Activated CD8-positive, alpha-beta T cell treated with anti-CD3 and anti-CD28 coated beads for 36 hours (primary cell): ENCODE measurements around the gene SRPK2. TPM values are rescaled to one million over a fixed set of nuclear protein-coding genes. Genes with fewer than 3 reads are reported as not detected.
"Not testable (repeated sequence)": the region's sequence is repeated elsewhere in the genome, so short reads cannot be mapped to it uniquely, and the experiment has no call there.

Experiments used
- ATAC-seq: fragments of 200-7000 bp; cut with Tn5 transposase; one replicate; pipeline ENCODE4 v1.10.0; 2021; ENCODE audit warnings: mild to moderate bottlenecking, moderate library complexity
- CTCF ChIA-PET: fragments of 350-600 bp; sonication (Branson Sonifier 250); formaldehyde crosslinking; loops from one replicate; lab custom pipeline; 2021; ENCODE audit warnings: antibody characterized with exemption; lab: Charles Lee
- POLR2A ChIA-PET: fragments of 350-600 bp; sonication (Branson Sonifier 250); formaldehyde crosslinking; loops from one replicate; lab custom pipeline; 2021; ENCODE audit warnings: antibody characterized with exemption; lab: Charles Lee
- DNase-seq: peaks from one replicate; pipeline ENCODE4 v3.0.0-alpha.2; 2020
- H3K27ac Mint-ChIP-seq: one replicate; pipeline ENCODE4 v1.8.0; 2021; ENCODE audit warnings: mild to moderate bottlenecking, mixed read lengths
- H3K27me3 Mint-ChIP-seq: one replicate; pipeline ENCODE4 v1.8.0; 2021; ENCODE audit warnings: mixed read lengths
- H3K36me3 Mint-ChIP-seq: one replicate; pipeline ENCODE4 v1.8.0; 2021; ENCODE audit warnings: low read depth, mixed read lengths
- H3K4me1 Mint-ChIP-seq: one replicate; pipeline ENCODE4 v1.8.0; 2021; ENCODE audit warnings: low read depth, mixed read lengths
- H3K4me3 Mint-ChIP-seq: one replicate; pipeline ENCODE4 v1.8.0; 2021; ENCODE audit warnings: mild to moderate bottlenecking, moderate library complexity, mixed read lengths
- H3K9me3 Mint-ChIP-seq: one replicate; pipeline ENCODE4 v1.8.0; 2021; ENCODE audit warnings: mixed read lengths
- intact Hi-C: fragments of 100-400 bp; cut with micrococcal nuclease; formaldehyde crosslinking; loops from one replicate; pipeline ENCODE4 v1.10.0; 2022
- total RNA-seq, 2 experiments: library from RNA; stranded (reverse); gene quantifications; one replicate each; pipeline ENCODE4 v1.2.3, GENCODE V29; 2021
- TF ChIP-seq, protein P1 (sequence below): fragments of 200-600 bp; IDR thresholded peaks from one replicate; pipeline ENCODE4 v1.8.0; 2022; ENCODE audit warnings: antibody characterized with exemption, mild to moderate bottlenecking

Gene SRPK2
- total RNA-seq, 2 experiments from 2014 or later = 32.9 to 33.5 TPM

DNA sequence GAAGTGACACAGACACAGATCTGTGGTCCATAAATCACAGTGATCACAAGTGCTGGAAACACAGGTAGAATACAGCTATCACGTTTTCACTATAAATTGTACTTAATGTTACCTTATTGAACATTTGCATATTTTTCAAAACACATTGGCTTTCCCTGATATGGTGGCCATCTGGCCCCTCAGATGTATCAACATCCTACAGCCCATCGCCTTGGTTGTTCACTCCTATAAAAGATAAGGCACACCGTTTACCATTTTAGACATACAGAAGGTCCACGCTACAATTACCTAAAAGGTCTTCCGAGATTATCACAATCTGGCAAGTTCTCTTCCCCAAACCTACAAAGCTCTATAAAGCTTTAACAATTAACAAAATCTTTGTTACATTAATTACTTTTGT lies 91.4 kb downstream of the SRPK2 start:
- TF ChIP-seq, protein P1, sequence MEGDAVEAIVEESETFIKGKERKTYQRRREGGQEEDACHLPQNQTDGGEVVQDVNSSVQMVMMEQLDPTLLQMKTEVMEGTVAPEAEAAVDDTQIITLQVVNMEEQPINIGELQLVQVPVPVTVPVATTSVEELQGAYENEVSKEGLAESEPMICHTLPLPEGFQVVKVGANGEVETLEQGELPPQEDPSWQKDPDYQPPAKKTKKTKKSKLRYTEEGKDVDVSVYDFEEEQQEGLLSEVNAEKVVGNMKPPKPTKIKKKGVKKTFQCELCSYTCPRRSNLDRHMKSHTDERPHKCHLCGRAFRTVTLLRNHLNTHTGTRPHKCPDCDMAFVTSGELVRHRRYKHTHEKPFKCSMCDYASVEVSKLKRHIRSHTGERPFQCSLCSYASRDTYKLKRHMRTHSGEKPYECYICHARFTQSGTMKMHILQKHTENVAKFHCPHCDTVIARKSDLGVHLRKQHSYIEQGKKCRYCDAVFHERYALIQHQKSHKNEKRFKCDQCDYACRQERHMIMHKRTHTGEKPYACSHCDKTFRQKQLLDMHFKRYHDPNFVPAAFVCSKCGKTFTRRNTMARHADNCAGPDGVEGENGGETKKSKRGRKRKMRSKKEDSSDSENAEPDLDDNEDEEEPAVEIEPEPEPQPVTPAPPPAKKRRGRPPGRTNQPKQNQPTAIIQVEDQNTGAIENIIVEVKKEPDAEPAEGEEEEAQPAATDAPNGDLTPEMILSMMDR = no peak
- no peak overlapping the region for H3K4me3 Mint-ChIP-seq
- ChIA-PET POLR2A (interaction anchor here (0.6 to 1.3 kb wide), 4 partner anchors 8 to 132 kb away, joined by 3 to 5 read pairs (median 4); no protein-coding TSS in a partner anchor), CTCF (interaction anchor here (0.8 to 1.9 kb wide), 4 partner anchors 11 to 316 kb away, joined by 3 to 8 read pairs (median 4); no protein-coding TSS in a partner anchor)
- H3K27me3 Mint-ChIP-seq = no peaks in the 10 kb centered on the region
- DNase-seq (no peak), ATAC-seq (no peak)
- peaks cover 50% of the 10 kb centered on the region for H3K4me1 Mint-ChIP-seq
- intact Hi-C loops = loop anchor here (5.0 kb wide), 2 partner anchors 55 to 355 kb away; no protein-coding TSS in a partner anchor
- H3K36me3 Mint-ChIP-seq = peaks cover 9% of the 10 kb centered on the region
- H3K9me3 Mint-ChIP-seq = peaks cover 5% of the 10 kb centered on the region
- peak overlapping the region; percentile 81 for H3K27ac Mint-ChIP-seq

DNA sequence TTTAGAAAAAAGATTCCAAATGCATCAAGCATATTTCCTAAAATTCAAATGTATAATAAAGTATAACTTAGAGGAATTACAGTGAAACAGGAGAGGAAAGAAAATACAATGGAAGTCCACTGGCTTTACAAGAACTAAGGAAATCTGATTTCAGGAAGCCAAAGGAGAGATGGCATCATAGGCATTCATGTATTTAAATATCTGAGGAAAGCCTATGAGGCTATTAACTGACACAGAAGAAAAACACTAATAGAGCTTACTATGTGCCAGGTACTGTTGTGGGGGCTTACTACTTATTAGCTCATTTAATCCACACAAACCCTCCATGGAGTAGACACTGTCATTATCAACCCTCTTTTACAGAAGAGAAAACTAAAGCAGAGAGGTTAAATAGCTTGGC lies 92.2 kb downstream of the SRPK2 start:
- Mint-ChIP-seq H3K27me3 (no peaks in the 10 kb centered on the region), H3K4me1 (peaks cover 47% of the 10 kb centered on the region), H3K9me3 (peaks cover 5% of the 10 kb centered on the region), H3K4me3 (no peak overlapping the region), H3K36me3 (peaks cover 7% of the 10 kb centered on the region), H3K27ac (peak overlapping the region; percentile 17)
- intact Hi-C loops = loop anchor here (5.0 kb wide), 2 partner anchors 56 to 354 kb away; no protein-coding TSS in a partner anchor
- CTCF ChIA-PET = interaction anchor here (0.8 to 1.9 kb wide), 3 partner anchors 12 to 315 kb away, joined by 3 to 8 read pairs (median 3); no protein-coding TSS in a partner anchor
- no peak for ATAC-seq
- TF ChIP-seq, protein P1 = no peak
- POLR2A ChIA-PET = no interaction called here
- no peak for DNase-seq

DNA sequence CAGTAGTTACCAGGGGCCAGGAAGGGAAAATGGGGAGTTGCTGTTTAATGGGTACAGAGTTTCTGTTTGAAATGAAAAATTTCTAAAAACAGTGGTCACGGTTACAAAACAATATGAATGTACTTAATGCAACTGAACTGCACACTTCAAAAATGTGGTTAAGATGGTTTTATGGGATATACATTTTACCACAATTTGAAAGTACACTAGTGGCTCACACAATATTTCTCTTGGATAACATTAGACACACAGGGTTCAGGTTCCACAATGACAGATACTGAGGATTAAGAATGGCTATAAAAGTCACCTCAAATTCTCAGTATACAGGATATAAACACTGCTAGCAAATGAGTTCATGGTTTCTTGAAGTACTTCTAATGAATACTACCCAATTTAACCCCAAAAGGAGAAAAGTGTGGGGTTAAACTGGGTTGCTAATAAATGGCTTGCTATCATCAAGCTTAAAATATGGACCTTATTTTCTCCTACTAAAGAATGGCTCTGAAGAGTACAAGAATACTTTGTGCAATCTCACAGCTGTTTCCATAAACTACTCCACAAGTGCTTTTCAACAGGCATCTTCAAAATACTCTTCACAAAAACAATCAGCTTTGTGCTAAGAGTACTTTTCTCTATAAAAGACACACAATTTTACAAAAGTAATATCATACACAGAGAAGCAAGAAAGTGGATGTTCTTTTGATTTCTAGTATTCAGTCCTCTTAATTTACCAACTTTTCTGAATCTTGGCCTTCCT lies 92.9 kb downstream of the SRPK2 start:
- Mint-ChIP-seq H3K27me3 (no peaks in the 10 kb centered on the region), H3K27ac (peak overlapping the region; percentile 60), H3K9me3 (peaks cover 4% of the 10 kb centered on the region), H3K4me1 (peaks cover 45% of the 10 kb centered on the region), H3K4me3 (no peak overlapping the region), H3K36me3 (peaks cover 7% of the 10 kb centered on the region)
- DNase-seq (no peak), ATAC-seq (peak; percentile 60)
- ChIA-PET POLR2A (no interaction called here), CTCF (interaction anchor here (0.7 kb wide), 1 partner anchor 27 kb away, joined by 3 read pairs; no protein-coding TSS in a partner anchor)
- TF ChIP-seq, protein P1 = no peak
- intact Hi-C loops = loop anchor here (5.0 kb wide), 2 partner anchors 57 to 353 kb away; no protein-coding TSS in a partner anchor

DNA sequence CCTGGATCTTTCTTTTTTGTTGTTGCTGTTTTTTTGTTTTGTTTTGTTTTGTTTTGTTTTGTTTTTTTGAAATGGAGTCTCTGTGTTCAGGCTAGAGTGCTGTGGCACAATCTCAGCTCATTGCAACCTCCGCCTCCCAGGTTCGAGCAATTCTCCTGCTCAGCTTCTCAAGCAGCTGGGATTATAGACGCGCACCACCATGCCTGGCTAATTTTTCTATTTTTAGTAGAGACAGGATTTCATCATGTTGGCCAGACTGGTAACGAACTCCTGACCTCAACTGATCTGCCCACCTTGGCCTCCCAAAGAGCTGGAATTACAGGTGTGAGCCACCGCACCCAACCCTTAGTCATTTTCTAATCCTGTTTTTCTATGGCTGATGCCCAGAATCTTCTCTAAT lies 94.2 kb downstream of the SRPK2 start:
- H3K27me3 Mint-ChIP-seq, H3K27ac Mint-ChIP-seq, H3K36me3 Mint-ChIP-seq, H3K9me3 Mint-ChIP-seq, intact Hi-C loops, H3K4me3 Mint-ChIP-seq, ATAC-seq, POLR2A ChIA-PET, DNase-seq: not testable (repeated sequence)
- peaks cover 41% of the 10 kb centered on the region for H3K4me1 Mint-ChIP-seq
- CTCF ChIA-PET = interaction anchor here (1.0 kb wide), 1 partner anchor 15 kb away, joined by 3 read pairs; no protein-coding TSS in a partner anchor

DNA sequence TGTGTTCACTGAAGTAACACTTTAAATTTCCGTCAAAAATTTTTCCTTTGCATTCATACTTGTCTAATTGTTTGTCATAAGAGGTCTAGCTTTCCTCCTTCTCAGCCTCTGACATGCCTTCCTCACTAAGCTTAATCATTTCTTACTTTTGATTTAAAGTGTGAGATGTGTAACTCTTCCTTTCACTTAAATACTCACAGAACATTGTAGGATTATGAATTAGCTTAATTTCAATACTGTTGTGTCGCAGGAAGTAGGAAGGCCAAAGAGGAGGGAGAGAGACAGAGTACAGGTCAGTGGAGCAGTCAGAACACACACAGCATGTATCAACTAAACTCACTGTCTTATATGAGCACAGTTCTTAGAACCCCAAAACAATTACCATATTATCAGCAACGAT lies 99.0 kb downstream of the SRPK2 start:
- CTCF ChIA-PET = interaction anchor here (1.0 kb wide), 1 partner anchor 26 kb away, joined by 3 read pairs; no protein-coding TSS in a partner anchor
- H3K27ac Mint-ChIP-seq = peak overlapping the region; percentile 77
- no peak for DNase-seq
- peak; percentile 91 for ATAC-seq
- H3K4me1 Mint-ChIP-seq = peaks cover 20% of the 10 kb centered on the region
- TF ChIP-seq, protein P1 = no peak
- POLR2A ChIA-PET = interaction anchor here (0.7 to 1.5 kb wide), 5 partner anchors 8 to 63 kb away, joined by 3 to 4 read pairs (median 3); no protein-coding TSS in a partner anchor
- H3K4me3 Mint-ChIP-seq = no peak overlapping the region
- H3K27me3 Mint-ChIP-seq = no peaks in the 10 kb centered on the region
- intact Hi-C loops = no loop called here
- H3K36me3 Mint-ChIP-seq = no peaks in the 10 kb centered on the region
- no peaks in the 10 kb centered on the region for H3K9me3 Mint-ChIP-seq
